H9 (cell line): ENCODE measurements around the gene DENND4B. TPM values are rescaled to one million over a fixed set of nuclear protein-coding genes. Genes with fewer than 3 reads are reported as not detected.
A peak's percentile ranks its signal among the peaks of the same experiment; 100 is the strongest.

ENCODE experiments used
- DNase-seq: peaks from one replicate; pipeline ENCODE4 v3.0.0-alpha.2; 2017
- H2AFZ ChIP-seq: one replicate; pipeline ENCODE4 v1.6.1; 2013; ENCODE audit warnings: mild to moderate bottlenecking, low read length, control low read depth, moderate library complexity
- H2AK5ac ChIP-seq: 2 replicates; pipeline ENCODE4 v1.6.1; 2013; ENCODE audit warnings: low read length, control low read depth, mixed read lengths; ENCODE audit not compliant: insufficient read length
- H2BK120ac ChIP-seq: one replicate; pipeline ENCODE4 v1.6.1; 2013; ENCODE audit warnings: low read depth, mild to moderate bottlenecking, low read length, control low read depth, inconsistent platforms; ENCODE audit not compliant: poor library complexity, severe bottlenecking
- H2BK12ac ChIP-seq: 2 replicates; pipeline ENCODE4 v1.6.1; 2013; ENCODE audit warnings: low read length, control low read depth, mixed read lengths, low read depth; ENCODE audit not compliant: insufficient read length
- H2BK15ac ChIP-seq: 2 replicates; pipeline ENCODE4 v1.6.1; 2013; ENCODE audit warnings: low read depth, low read length, control low read depth
- H2BK20ac ChIP-seq: one replicate; pipeline ENCODE4 v1.6.1; 2013; ENCODE audit warnings: low read depth, mild to moderate bottlenecking, low read length, control low read depth, inconsistent platforms; ENCODE audit not compliant: poor library complexity, severe bottlenecking
- H2BK5ac ChIP-seq: 2 replicates; pipeline ENCODE4 v1.6.1; 2013; ENCODE audit warnings: low read length, control low read depth, mixed read lengths; ENCODE audit not compliant: insufficient read length
- H3K14ac ChIP-seq: 2 replicates; pipeline ENCODE4 v1.6.1; 2013; ENCODE audit warnings: low read length, control low read depth; ENCODE audit not compliant: insufficient read depth
- H3K18ac ChIP-seq: 2 replicates; pipeline ENCODE4 v1.6.1; 2013; ENCODE audit warnings: low read depth, mild to moderate bottlenecking, mixed read lengths, low read length, control low read depth; ENCODE audit not compliant: insufficient read length
- H3K23ac ChIP-seq: 2 replicates; pipeline ENCODE4 v1.6.1; 2013; ENCODE audit warnings: low read length, control low read depth, mixed read lengths, low read depth; ENCODE audit not compliant: insufficient read length
- H3K23me2 ChIP-seq: 2 replicates; pipeline ENCODE4 v1.6.1; 2013; ENCODE audit warnings: low read depth, mild to moderate bottlenecking, mixed read lengths, low read length, control low read depth; ENCODE audit not compliant: insufficient read length, poor library complexity, severe bottlenecking
- H3K27ac ChIP-seq: 2 replicates; pipeline ENCODE4 v1.5.1; 2013; ENCODE audit warnings: low read length, control low read depth, mixed read lengths, low read depth; ENCODE audit not compliant: insufficient read length
- H3K27me3 ChIP-seq: 2 replicates; pipeline ENCODE4 v1.6.1; 2013; ENCODE audit warnings: low read length, control low read depth, inconsistent platforms; ENCODE audit not compliant: insufficient read depth
- H3K4ac ChIP-seq: 2 replicates; pipeline ENCODE4 v1.6.1; 2013; ENCODE audit warnings: low read depth, mild to moderate bottlenecking, control low read depth, inconsistent platforms, low read length, moderate library complexity
- H3K4me1 ChIP-seq: 2 replicates; pipeline ENCODE4 v1.6.1; 2013; ENCODE audit warnings: low read length, control low read depth, inconsistent platforms; ENCODE audit not compliant: insufficient read depth
- H3K4me2 ChIP-seq: 2 replicates; pipeline ENCODE4 v1.6.1; 2013; ENCODE audit warnings: low read length, control low read depth, mixed read lengths; ENCODE audit not compliant: insufficient read length, insufficient read depth
- H3K56ac ChIP-seq: 2 replicates; pipeline ENCODE4 v1.6.1; 2013; ENCODE audit warnings: low read depth, mild to moderate bottlenecking, mixed read lengths, low read length, control low read depth; ENCODE audit not compliant: insufficient read length
- H3K79me1 ChIP-seq: 2 replicates; pipeline ENCODE4 v1.6.1; 2013; ENCODE audit warnings: low read depth, mild to moderate bottlenecking, moderate library complexity, low read length, control low read depth, inconsistent platforms; ENCODE audit not compliant: insufficient read depth, poor library complexity, severe bottlenecking
- H3K79me2 ChIP-seq: 2 replicates; pipeline ENCODE4 v1.6.1; 2013; ENCODE audit warnings: low read length, control low read depth, inconsistent platforms; ENCODE audit not compliant: insufficient read depth
- H3K9ac ChIP-seq: 2 replicates; pipeline ENCODE4 v1.6.1; 2013; ENCODE audit warnings: low read length, control low read depth, mixed read lengths; ENCODE audit not compliant: insufficient read length; ENCODE audit errors: extremely low read depth
- H3K9me3 ChIP-seq: one replicate; pipeline ENCODE4 v1.6.1; 2013; ENCODE audit warnings: low read depth, low read length, inconsistent platforms; ENCODE audit not compliant: control insufficient read depth
- H3T11ph ChIP-seq: one replicate; pipeline ENCODE4 v1.6.1; 2013; ENCODE audit warnings: mild to moderate bottlenecking, low read length, control low read depth, inconsistent platforms
- H4K20me1 ChIP-seq: one replicate; pipeline ENCODE4 v1.6.1; 2013; ENCODE audit not compliant: control insufficient read depth, insufficient read length, insufficient read depth
- H4K5ac ChIP-seq: 2 replicates; pipeline ENCODE4 v1.6.1; 2013; ENCODE audit warnings: low read depth, mild to moderate bottlenecking, mixed read lengths, low read length, control low read depth; ENCODE audit not compliant: insufficient read length
- H4K8ac ChIP-seq: replicated peaks from 2 replicates; pipeline ENCODE4 v1.6.1; 2013; ENCODE audit warnings: low read length, control low read depth, mixed read lengths, low read depth; ENCODE audit not compliant: insufficient read length
- H4K91ac ChIP-seq: 2 replicates; pipeline ENCODE4 v1.6.1; 2013; ENCODE audit warnings: low read depth, mild to moderate bottlenecking, moderate library complexity, mixed read lengths, low read length, control low read depth; ENCODE audit not compliant: insufficient read length
- H3K27ac Mint-ChIP-seq, 3 experiments: 2 replicates in 2 of 3; 3 replicates in 1 of 3; pipeline ENCODE4 v1.8.0; 2020 to 2021; ENCODE audit warnings: mixed read lengths in 3 of 3, mild to moderate bottlenecking in 1 of 3, moderate library complexity in 1 of 3
- H3K27me3 Mint-ChIP-seq: 2 replicates; pipeline ENCODE4 v1.8.0; 2021; ENCODE audit warnings: low read depth, mild to moderate bottlenecking, moderate library complexity, mixed read lengths
- H3K36me3 Mint-ChIP-seq, 3 experiments: 2 replicates in 2 of 3; 3 replicates in 1 of 3; pipeline ENCODE4 v1.8.0; 2020 to 2021; ENCODE audit warnings: low read depth in 3 of 3, mixed read lengths in 3 of 3; ENCODE audit not compliant: insufficient read depth in 1 of 3
- H3K4me1 Mint-ChIP-seq, 2 experiments: 2 replicates each; pipeline ENCODE4 v1.8.0; 2020; ENCODE audit warnings: mixed read lengths in 2 of 2
- H3K4me3 Mint-ChIP-seq, 2 experiments: 2 replicates in 1 of 2; 3 replicates in 1 of 2; pipeline ENCODE4 v1.8.0; 2020 to 2021; ENCODE audit warnings: mild to moderate bottlenecking in 2 of 2, mixed read lengths in 2 of 2, moderate library complexity in 1 of 2
- H3K9me3 Mint-ChIP-seq, 2 experiments: 2 replicates in 1 of 2; 3 replicates in 1 of 2; pipeline ENCODE4 v1.8.0; 2020; ENCODE audit warnings: mild to moderate bottlenecking in 2 of 2, mixed read lengths in 2 of 2, moderate library complexity in 1 of 2
- WGBS: extraction: QIAGEN DNeasy Blood & Tissue Kit; methylation state at CpG from one replicate; pipeline ENCODE4 v1.1.7; 2013; ENCODE audit warnings: missing lambda C conversion rate, low lambda C conversion rate, mixed read lengths; ENCODE audit not compliant: insufficient read length; ENCODE audit errors: extremely low coverage; 5-methylcytosine and 5-hydroxymethylcytosine counted together
- total RNA-seq: library from RNA; stranded (reverse); gene quantifications from 2 replicates; pipeline ENCODE4 v1.2.1, GENCODE V29; 2021
- TF ChIP-seq, protein P1 (sequence below): fragments of 200-600 bp; sonication (generic); conservative IDR thresholded peaks from 3 replicates; pipeline ENCODE4 v1.8.0; 2021; ENCODE audit warnings: antibody characterized with exemption, mild to moderate bottlenecking

Gene DENND4B
- total RNA-seq, 1 experiment from 2014 or later, result 84.6 TPM

- Mint-ChIP-seq H3K36me3 (peaks cover 31 to 40% (median 36%) of the 10 kb centered on the region in 3 experiments), H3K4me1 (peaks cover 50 to 67% of the 10 kb centered on the region in 2 experiments), H3K27ac (peak overlapping the region; percentile 98 to 99 (median 99))
These were observed 17.4 kb upstream of the DENND4B start for GRCh38 chr1:153963850-153964331.

More at GRCh38 chr1:153963850-153964331, 17.4 kb upstream of the DENND4B start:
- peak overlapping the region; percentile 89 to 94 for H3K4me3 Mint-ChIP-seq
- WGBS, result no CpG with 5 or more reads among the region's 22 CpGs
- no peak overlapping the region for H2BK12ac ChIP-seq
- peak overlapping the region; percentile 81 for H3K9ac ChIP-seq
- H3K14ac ChIP-seq, result peak overlapping the region; percentile 54; the same call in 1 of the 2 replicates
- peaks cover 8% of the 10 kb centered on the region for H3K79me1 ChIP-seq
- H2BK5ac ChIP-seq, result peak overlapping the region; percentile 60
- H3K27me3 Mint-ChIP-seq, result no peaks in the 10 kb centered on the region
- H3T11ph ChIP-seq, result no peak overlapping the region
- peak; percentile 87 for DNase-seq
- H3K56ac ChIP-seq, result no peak overlapping the region
- H4K91ac ChIP-seq, result peak overlapping the region; percentile 31
- H3K79me2 ChIP-seq, result peaks cover 17% of the 10 kb centered on the region; the same call in 1 of the 2 replicates
- no peaks in the 10 kb centered on the region for H3K9me3 ChIP-seq
- no peak overlapping the region for H2BK120ac ChIP-seq
- H3K4me2 ChIP-seq, result peak overlapping the region; percentile 96
- no peak overlapping the region for H2AFZ ChIP-seq
- no peak overlapping the region for H2BK15ac ChIP-seq
- no peak overlapping the region; the same call in 1 of the 2 replicates for H3K4ac ChIP-seq
- no peak overlapping the region for H4K8ac ChIP-seq
- TF ChIP-seq, protein P1, sequence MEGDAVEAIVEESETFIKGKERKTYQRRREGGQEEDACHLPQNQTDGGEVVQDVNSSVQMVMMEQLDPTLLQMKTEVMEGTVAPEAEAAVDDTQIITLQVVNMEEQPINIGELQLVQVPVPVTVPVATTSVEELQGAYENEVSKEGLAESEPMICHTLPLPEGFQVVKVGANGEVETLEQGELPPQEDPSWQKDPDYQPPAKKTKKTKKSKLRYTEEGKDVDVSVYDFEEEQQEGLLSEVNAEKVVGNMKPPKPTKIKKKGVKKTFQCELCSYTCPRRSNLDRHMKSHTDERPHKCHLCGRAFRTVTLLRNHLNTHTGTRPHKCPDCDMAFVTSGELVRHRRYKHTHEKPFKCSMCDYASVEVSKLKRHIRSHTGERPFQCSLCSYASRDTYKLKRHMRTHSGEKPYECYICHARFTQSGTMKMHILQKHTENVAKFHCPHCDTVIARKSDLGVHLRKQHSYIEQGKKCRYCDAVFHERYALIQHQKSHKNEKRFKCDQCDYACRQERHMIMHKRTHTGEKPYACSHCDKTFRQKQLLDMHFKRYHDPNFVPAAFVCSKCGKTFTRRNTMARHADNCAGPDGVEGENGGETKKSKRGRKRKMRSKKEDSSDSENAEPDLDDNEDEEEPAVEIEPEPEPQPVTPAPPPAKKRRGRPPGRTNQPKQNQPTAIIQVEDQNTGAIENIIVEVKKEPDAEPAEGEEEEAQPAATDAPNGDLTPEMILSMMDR, result no peak
- H4K20me1 ChIP-seq, result no peaks in the 10 kb centered on the region
- H2BK20ac ChIP-seq, result no peak overlapping the region
- no peak overlapping the region for H2AK5ac ChIP-seq
- H3K23me2 ChIP-seq, result peaks cover 29% of the 10 kb centered on the region
- H3K4me1 ChIP-seq, result no peaks in the 10 kb centered on the region
- H3K9me3 Mint-ChIP-seq, result peaks cover 0 to 4% of the 10 kb centered on the region in 2 experiments; a peak in 2 of 5 replicates
- H3K23ac ChIP-seq, result no peak overlapping the region
- no peaks in the 10 kb centered on the region for H3K27me3 ChIP-seq
- peak overlapping the region; percentile 73 for H4K5ac ChIP-seq
- H3K18ac ChIP-seq, result peak overlapping the region; percentile 74
- peak overlapping the region; percentile 97 for H3K27ac ChIP-seq
